Gastroesophageal sphincter (tissue), 4 donors: ENCODE results near the gene GIT1. TPM values are rescaled to one million over a fixed set of nuclear protein-coding genes. Genes with fewer than 3 reads are reported as not detected.

Experiments used
- ATAC-seq: fragments of 150-250 bp; one replicate; pipeline ENCODE4 v1.9.1; 2016; ENCODE audit warnings: mild to moderate bottlenecking, moderate library complexity
- H3K27ac ChIP-seq, 4 donors: fragments of 200-600 bp; sonication (generic) in 3 of 4; 1 replicate in 3 of 4; 2 replicates in 1 of 4; pipeline ENCODE4 v1.5.1; 2016 to 2019
- H3K27me3 ChIP-seq: fragments of 200-600 bp; sonication (generic); one replicate; pipeline ENCODE4 v1.5.1; 2019
- H3K36me3 ChIP-seq, 2 donors: fragments of 200-600 bp; sonication (generic); one replicate each; pipeline ENCODE4 v1.5.1; 2019; ENCODE audit warnings: control low read depth in 1 of 2
- H3K4me1 ChIP-seq, 3 donors: fragments of 200-600 bp; sonication (generic); 1 replicate in 2 of 3; 2 replicates in 1 of 3; pipeline ENCODE4 v1.5.1; 2016 to 2019; ENCODE audit warnings: control low read depth in 2 of 3
- H3K4me3 ChIP-seq, 2 donors: fragments of 200-600 bp; sonication (generic); one replicate each; pipeline ENCODE4 v1.5.1; 2019; ENCODE audit warnings: mild to moderate bottlenecking in 1 of 2, moderate library complexity in 1 of 2
- H3K9me3 ChIP-seq, 3 donors: fragments of 200-600 bp; sonication (generic); one replicate each; pipeline ENCODE4 v1.5.1; 2017 to 2019; ENCODE audit warnings: control low read depth in 2 of 3
- CTCF ChIP-seq, 4 experiments: fragments of 200-600 bp in 2 of 4; fragments of 450-650 bp in 2 of 4; sonication (generic) in 1 of 4; IDR thresholded peaks; one replicate each; pipeline ENCODE4 v1.5.1; 2017 to 2019; ENCODE audit warnings: antibody characterized with exemption in 4 of 4, mild to moderate bottlenecking in 2 of 4, moderate library complexity in 2 of 4
- EP300 ChIP-seq: sonication (generic); formaldehyde crosslinking; IDR thresholded peaks from one replicate; pipeline ENCODE4 v1.6.1; 2017; ENCODE audit warnings: antibody characterized with exemption, mild to moderate bottlenecking
- POLR2A ChIP-seq, 2 donors: fragments of 450-650 bp; IDR thresholded peaks; one replicate each; pipeline ENCODE4 v1.6.1; 2017; ENCODE audit warnings: antibody characterized with exemption in 2 of 2, mild to moderate bottlenecking in 2 of 2, moderate library complexity in 1 of 2
- POLR2AphosphoS5 ChIP-seq: sonication (generic); formaldehyde crosslinking; IDR thresholded peaks from one replicate; pipeline ENCODE4 v1.6.1; 2017; ENCODE audit warnings: antibody characterized with exemption
- WGBS, 2 donors: methylation state at CpG; one replicate each; pipeline ENCODE4 v1.1.5; 2018; ENCODE audit warnings: low coverage in 1 of 2; 5-methylcytosine and 5-hydroxymethylcytosine counted together
- total RNA-seq, 4 donors: library from RNA; depleted of rRNA; stranded (reverse); fragments of >200 nt; gene quantifications; one replicate each; pipeline ENCODE4 v1.1.0, GENCODE V29; 2016

Gene GIT1
- total RNA-seq, 4 donors from 2014 or later, result 30.4 to 47.8 (median 35.8) TPM

GRCh38 chr17:29622337-29623282 lies 33.2 kb upstream of the GIT1 start, which contains the start of gene CORO6:
CORO6 (minus strand) TSS chr17:29622912; CDS start chr17:29621421, 1,491 bp downstream.
- H3K4me1 ChIP-seq, result peaks cover 0 to 72% (median 36%) of the 10 kb centered on the region in 3 donors
- peak within 1 kb of the TSS; percentile 59 to 82 for H3K4me3 ChIP-seq

GRCh38 chr17:29621751-29622194 lies 32.3 kb upstream of the GIT1 start:
- Histone ChIP-seq H3K9me3 (no peaks in the 10 kb centered on the region), H3K4me3 (peak overlapping the region; percentile 59 to 82), H3K4me1 (peaks cover 0 to 72% (median 45%) of the 10 kb centered on the region in 3 donors), H3K27me3 (no peaks in the 10 kb centered on the region), H3K36me3 (no peaks in the 10 kb centered on the region), H3K27ac (peak overlapping the region; percentile 66 to 92 (median 88))
- no peak for ATAC-seq
- TF ChIP-seq POLR2A (IDR thresholded peaks at IDR 0.05) (no peak), EP300 (no peak), POLR2AphosphoS5 (no peak), CTCF (IDR thresholded peaks at IDR 0.05) (no peak)
- WGBS, 2 donors, result 8 to 40% methylated on average over 1 to 2 of the region's 8 CpGs

More at GRCh38 chr17:29622337-29623282, 33.2 kb upstream of the GIT1 start, which contains the start of gene CORO6:
- H3K36me3 ChIP-seq, result no peaks in the 10 kb centered on the region
- no peaks in the 10 kb centered on the region for H3K9me3 ChIP-seq
- peak; percentile 81 for ATAC-seq
- 0% methylated on average over 6 of the region's 77 CpGs; no CpG with 5 or more reads in 1 of the 2 donors for WGBS, 2 donors
- TF ChIP-seq POLR2A (IDR thresholded peaks at IDR 0.05) (peak; percentile 54 to 55), POLR2AphosphoS5 (peak; percentile 9), EP300 (no peak), CTCF (IDR thresholded peaks at IDR 0.05) (peak in 1 of 4 experiments; percentile 3)
- no peaks in the 10 kb centered on the region for H3K27me3 ChIP-seq
- peak within 1 kb of the TSS; percentile 66 to 92 (median 88) for H3K27ac ChIP-seq

GRCh38 chr17:29620779-29621500 lies 31.5 kb upstream of the GIT1 start:
- no peaks in the 10 kb centered on the region for H3K9me3 ChIP-seq
- H3K4me1 ChIP-seq, result peaks cover 0 to 81% (median 53%) of the 10 kb centered on the region in 3 donors
- H3K4me3 ChIP-seq, result peak overlapping the region; percentile 59 to 82
- no peaks in the 10 kb centered on the region for H3K27me3 ChIP-seq
- peak overlapping the region in 3 of 4 donors; percentile 88 to 92 (median 89) for H3K27ac ChIP-seq
- no peak for ATAC-seq
- TF ChIP-seq EP300, result no peak
- TF ChIP-seq CTCF (IDR thresholded peaks at IDR 0.05), result no peak
- no peak for TF ChIP-seq POLR2A (IDR thresholded peaks at IDR 0.05)
- no peak for TF ChIP-seq POLR2AphosphoS5
- WGBS, 2 donors, result 83 to 100% methylated on average over 1 to 5 of the region's 12 CpGs
- H3K36me3 ChIP-seq, result no peaks in the 10 kb centered on the region

- no peaks in the 10 kb centered on the region for H3K27me3 ChIP-seq
- H3K4me1 ChIP-seq, result peaks cover 0 to 87% (median 59%) of the 10 kb centered on the region in 3 donors
- TF ChIP-seq POLR2AphosphoS5, result no peak
- no peak for TF ChIP-seq POLR2A (IDR thresholded peaks at IDR 0.05)
- TF ChIP-seq EP300, result no peak
- no peak for TF ChIP-seq CTCF (IDR thresholded peaks at IDR 0.05)
- peak overlapping the region in 3 of 4 donors; percentile 88 to 92 (median 89) for H3K27ac ChIP-seq
- no peaks in the 10 kb centered on the region for H3K36me3 ChIP-seq
- no peak overlapping the region for H3K4me3 ChIP-seq
- 93% methylated on average over 2 of the region's 4 CpGs; no CpG with 5 or more reads in 1 of the 2 donors for WGBS, 2 donors
- ATAC-seq, result no peak
- no peaks in the 10 kb centered on the region for H3K9me3 ChIP-seq
These were observed 30.8 kb upstream of the GIT1 start for GRCh38 chr17:29620271-29620670.
